H1 (cell line): Measurements from ENCODE around the gene KIAA0513. TPM values are rescaled to one million over a fixed set of nuclear protein-coding genes. Genes with fewer than 3 reads are reported as not detected.

Source experiments
- CTCF ChIA-PET: fragments of 300-600 bp; sonication (Branson Sonifier 250); formaldehyde crosslinking; loops from one replicate; lab custom pipeline; 2021; ENCODE audit not compliant: partially characterized antibody; lab: Charles Lee
- POLR2A ChIA-PET: fragments of 300-600 bp; sonication (Branson Sonifier 250); formaldehyde crosslinking; loops from one replicate; lab custom pipeline; 2021; ENCODE audit warnings: inconsistent platforms; ENCODE audit not compliant: partially characterized antibody; lab: Charles Lee
- DNase-seq, 2 experiments: peaks; one replicate each; pipeline versions ENCODE4 v3.0.0 to v3.0.0-alpha.2; 2010 to 2022; ENCODE audit warnings: low spot score in 2 of 2, low read depth in 1 of 2, mixed read lengths in 1 of 2
- FAIRE-seq: peaks from 2 replicates; lab custom pipeline; 2011; peaks lifted over from hg19 to GRCh38; lab: Jason Lieb, UNC
- H2AFZ ChIP-seq: 2 replicates; pipeline ENCODE4 v1.8.1; 2012; ENCODE audit warnings: low read length, inconsistent platforms
- H2AK5ac ChIP-seq: 2 replicates; pipeline ENCODE4 v1.6.1; 2013; ENCODE audit warnings: low read depth, low read length
- H2BK120ac ChIP-seq: replicated peaks from 2 replicates; pipeline ENCODE3; 2013; ENCODE audit warnings: low read depth, low read length, inconsistent platforms
- H2BK12ac ChIP-seq: 2 replicates; pipeline ENCODE4 v1.6.1; 2013; ENCODE audit warnings: low read depth, low read length
- H2BK15ac ChIP-seq: 2 replicates; pipeline ENCODE4 v1.6.1; 2013; ENCODE audit warnings: low read length
- H2BK20ac ChIP-seq: 2 replicates; pipeline ENCODE4 v1.6.1; 2013; ENCODE audit warnings: low read length
- H2BK5ac ChIP-seq: 2 replicates; pipeline ENCODE4 v1.6.1; 2013; ENCODE audit warnings: low read depth, low read length
- H3K14ac ChIP-seq: 2 replicates; pipeline ENCODE4 v1.6.1; 2013; ENCODE audit warnings: inconsistent platforms; ENCODE audit not compliant: insufficient read length
- H3K18ac ChIP-seq: 2 replicates; pipeline ENCODE4 v1.6.1; 2013; ENCODE audit warnings: low read length; ENCODE audit errors: extremely low read depth
- H3K23ac ChIP-seq: 2 replicates; pipeline ENCODE4 v1.6.1; 2013; ENCODE audit warnings: inconsistent platforms; ENCODE audit not compliant: insufficient read length
- H3K23me2 ChIP-seq: 2 replicates; pipeline ENCODE4 v1.6.1; 2013; ENCODE audit warnings: low read depth, low read length
- H3K27ac ChIP-seq: 2 replicates; pipeline ENCODE4 v1.6.1; 2011; ENCODE audit warnings: low read depth, low read length, inconsistent platforms
- H3K27me3 ChIP-seq, 4 experiments: replicated peaks in 1 of 4; 1 replicate in 1 of 4; 2 replicates in 3 of 4; pipeline versions ENCODE4 v1.6.1 to v1.8.1; 2011 to 2013; ENCODE audit warnings: low read length in 3 of 4, mild to moderate bottlenecking in 3 of 4, inconsistent platforms in 2 of 4, mixed read lengths in 2 of 4, moderate library complexity in 1 of 4; ENCODE audit not compliant: control insufficient read depth in 3 of 4, insufficient read depth in 3 of 4; ENCODE audit errors: extremely low read depth in 1 of 4
- H3K36me3 ChIP-seq, 4 experiments: 2 replicates each; pipeline versions ENCODE4 v1.6.1 to v1.8.1; 2011 to 2013; ENCODE audit warnings: mild to moderate bottlenecking in 4 of 4, low read length in 3 of 4, moderate library complexity in 2 of 4, control low read depth in 1 of 4, inconsistent platforms in 1 of 4; ENCODE audit not compliant: insufficient read depth in 4 of 4, control insufficient read depth in 2 of 4
- H3K4ac ChIP-seq: replicated peaks from 2 replicates; pipeline ENCODE3; 2013; ENCODE audit warnings: low read length, low read depth, mixed read lengths, inconsistent platforms; ENCODE audit not compliant: insufficient read length
- H3K4me1 ChIP-seq, 4 experiments: replicated peaks in 1 of 4; 1 replicate in 1 of 4; 2 replicates in 3 of 4; pipeline versions ENCODE4 v1.6.1 to v1.8.1; 2011 to 2013; ENCODE audit warnings: low read length in 3 of 4, inconsistent platforms in 2 of 4, mixed read lengths in 1 of 4; ENCODE audit not compliant: insufficient read depth in 4 of 4, control insufficient read depth in 3 of 4
- H3K4me2 ChIP-seq, 2 experiments: 2 replicates each; pipeline versions ENCODE4 v1.6.1 to v1.8.1; 2011 to 2013; ENCODE audit warnings: low read depth in 2 of 2, low read length in 2 of 2, control low read depth in 1 of 2, inconsistent platforms in 1 of 2, mild to moderate bottlenecking in 1 of 2; ENCODE audit not compliant: insufficient read depth in 1 of 2
- H3K4me3 ChIP-seq, 4 experiments: fragments of 200-600, 300-600 bp in 1 of 4; sonication (generic), shearing (Covaris generic), sonication (Bioruptor Twin) in 1 of 4; 2 replicates each; pipeline versions ENCODE4 v1.5.1 to v1.8.1; 2011 to 2016; ENCODE audit warnings: low read length in 4 of 4, low read depth in 3 of 4, control low read depth in 2 of 4, inconsistent platforms in 2 of 4, mild to moderate bottlenecking in 2 of 4, mixed read lengths in 1 of 4, moderate library complexity in 1 of 4; ENCODE audit not compliant: insufficient read depth in 2 of 4; ENCODE audit errors: extremely low read depth in 1 of 4
- H3K56ac ChIP-seq: replicated peaks from 2 replicates; pipeline ENCODE3; 2013; ENCODE audit warnings: low read depth, mild to moderate bottlenecking, mixed read lengths, low read length, inconsistent platforms; ENCODE audit not compliant: insufficient read length
- H3K79me1 ChIP-seq: 2 replicates; pipeline ENCODE4 v1.6.1; 2013; ENCODE audit warnings: low read depth, low read length, control low read depth
- H3K79me2 ChIP-seq, 2 experiments: 2 replicates each; pipeline versions ENCODE4 v1.6.1 to v1.8.1; 2012 to 2013; ENCODE audit warnings: low read length in 2 of 2, mild to moderate bottlenecking in 2 of 2, inconsistent platforms in 1 of 2; ENCODE audit not compliant: insufficient read depth in 2 of 2, control insufficient read depth in 1 of 2
- H3K9ac ChIP-seq, 4 experiments: replicated peaks in 1 of 4; 1 replicate in 1 of 4; 2 replicates in 3 of 4; pipeline versions ENCODE4 v1.6.1 to v1.8.1; 2011 to 2013; ENCODE audit warnings: low read depth in 3 of 4, low read length in 3 of 4, control low read depth in 2 of 4, mild to moderate bottlenecking in 2 of 4, moderate library complexity in 2 of 4, inconsistent platforms in 1 of 4; ENCODE audit errors: extremely low read depth in 1 of 4
- H3K9me3 ChIP-seq, 2 experiments: 2 replicates each; pipeline versions ENCODE4 v1.6.1 to v1.8.1; 2012 to 2013; ENCODE audit warnings: mild to moderate bottlenecking in 2 of 2, moderate library complexity in 2 of 2, control low read depth in 1 of 2, inconsistent platforms in 1 of 2, low read depth in 1 of 2, low read length in 1 of 2, mixed read lengths in 1 of 2; ENCODE audit not compliant: insufficient read depth in 2 of 2
- H4K20me1 ChIP-seq, 2 experiments: replicated peaks in 1 of 2; 2 replicates each; pipeline versions ENCODE3 to v1.8.1; 2011 to 2013; ENCODE audit warnings: inconsistent platforms in 2 of 2, low read length in 2 of 2, mild to moderate bottlenecking in 1 of 2; ENCODE audit not compliant: insufficient read depth in 2 of 2, control insufficient read depth in 1 of 2
- H4K5ac ChIP-seq: 2 replicates; pipeline ENCODE4 v1.6.1; 2013; ENCODE audit warnings: low read length, low read depth, mixed read lengths, inconsistent platforms; ENCODE audit not compliant: insufficient read length
- H4K8ac ChIP-seq: 2 replicates; pipeline ENCODE4 v1.8.0; 2013; ENCODE audit warnings: mild to moderate bottlenecking, moderate library complexity, low read length, inconsistent platforms; ENCODE audit not compliant: insufficient read depth; ENCODE audit errors: extremely low read depth
- H4K91ac ChIP-seq: replicated peaks from 2 replicates; pipeline ENCODE3; 2013; ENCODE audit warnings: low read length, mixed read lengths, inconsistent platforms; ENCODE audit not compliant: insufficient read length
- CBX5 ChIP-seq: fragments of 300-800, 300-1000 bp; sonication (generic); IDR thresholded peaks from 2 replicates; pipeline ENCODE4 v1.7.1; 2016; ENCODE audit warnings: antibody characterized with exemption, low read length, low read depth
- CBX8 ChIP-seq: fragments of 300-800, 300-1000 bp; sonication (generic); IDR thresholded peaks from 2 replicates; pipeline ENCODE4 v1.7.1; 2016; ENCODE audit warnings: low read depth, low read length, borderline replicate concordance
- CTBP2 ChIP-seq: IDR thresholded peaks from 2 replicates; pipeline ENCODE4 v1.7.0; 2011; ENCODE audit warnings: borderline replicate concordance, mild to moderate bottlenecking, moderate library complexity, mixed read lengths, low read length; ENCODE audit not compliant: insufficient read depth, insufficient read length
- GTF2F1 ChIP-seq: IDR thresholded peaks from 2 replicates; pipeline ENCODE4 v1.6.1; 2012; ENCODE audit warnings: low read depth, low read length, improper control_type of control experiment, borderline replicate concordance
- POLR2AphosphoS5 ChIP-seq: IDR thresholded peaks from 2 replicates; pipeline ENCODE4 v1.6.1; 2011; ENCODE audit warnings: low read depth, low read length
- RNF2 ChIP-seq: fragments of 200-900, 300-1000 bp; sonication (generic); IDR thresholded peaks from 2 replicates; pipeline ENCODE4 v1.7.1; 2016; ENCODE audit warnings: borderline replicate concordance, low read depth, mild to moderate bottlenecking, antibody characterized with exemption, low read length; ENCODE audit not compliant: poor library complexity, severe bottlenecking; ENCODE audit errors: missing control alignments
- SIX5 ChIP-seq: IDR thresholded peaks from 2 replicates; pipeline ENCODE4 v1.6.1; 2011; ENCODE audit warnings: mild to moderate bottlenecking, low read depth, low read length
- TAF1 ChIP-seq: IDR thresholded peaks from 2 replicates; pipeline ENCODE4 v1.6.1; 2011; ENCODE audit warnings: mild to moderate bottlenecking, low read depth, low read length
- WGBS, 2 experiments: shearing (Covaris generic) in 1 of 2; methylation state at CpG; one replicate each; pipeline versions ENCODE4 v1.1.6 to v1.1.7; 2013 to 2015; ENCODE audit warnings: low lambda C conversion rate in 2 of 2, mixed read lengths in 2 of 2, inconsistent platforms in 1 of 2, low coverage in 1 of 2, missing lambda C conversion rate in 1 of 2; ENCODE audit not compliant: insufficient replicate concordance in 2 of 2, insufficient coverage in 1 of 2, insufficient read length in 1 of 2; ENCODE audit errors: extremely low coverage in 1 of 2, missing lambda C conversion rate in 1 of 2; 5-methylcytosine and 5-hydroxymethylcytosine counted together
- polyA plus RNA-seq, 7 experiments: library from polyadenylated mRNA; depleted of rRNA in 3 of 7; stranded (reverse) in 5 of 7; unstranded in 2 of 7; fragments of >200 nt in 5 of 7; fragments of 200-250 nt in 2 of 7; gene quantifications; 1 replicate in 5 of 7; 2 replicates in 1 of 7; 4 replicates in 1 of 7; pipeline versions ENCODE4 v1.2.1 to v1.2.3, GENCODE V29; 2011 to 2013; ENCODE audit warnings: missing spikeins in 2 of 7, mixed read lengths in 2 of 7
- total RNA-seq: library from RNA; stranded (reverse); fragmentation: NEBNext Ultra II Directional; extraction: Animal tissue kit (Norgen Biotek cat#: 25700); gene quantifications from 2 replicates; pipeline ENCODE4 v1.2.1, GENCODE V29; 2021
- TF ChIP-seq, protein P1 (sequence below): IDR thresholded peaks from 2 replicates; pipeline ENCODE4 v1.6.1; 2012; ENCODE audit warnings: inconsistent platforms
- TF ChIP-seq, protein P2 (sequence below): IDR thresholded peaks from 2 replicates; pipeline ENCODE4 v1.6.1; 2012; ENCODE audit warnings: inconsistent platforms

Gene KIAA0513
- total and polyA plus RNA-seq, 2 of the 8 experiments (the other 6 are each of a cell fraction or from before 2014, with no cell fraction given) = 2.1 to 6.1 TPM

- H3K79me1 ChIP-seq = no peaks in the 10 kb centered on the region
- H2BK12ac ChIP-seq = no peak overlapping the region
- H3K4ac ChIP-seq = no peak overlapping the region
- H3K14ac ChIP-seq = no peak overlapping the region
- H3K9ac ChIP-seq = no peak overlapping the region
- ChIA-PET CTCF (interaction anchor here (1.0 to 3.3 kb wide), 7 partner anchors 11 to 68 kb away, joined by 3 to 36 read pairs (median 4); partner anchors contain the start of gene KIAA0513), POLR2A (interaction anchor here (1.5 kb wide), 1 partner anchor 9 kb away, joined by 5 read pairs; no protein-coding TSS in a partner anchor)
- H3K18ac ChIP-seq = no peak overlapping the region
- no peaks in the 10 kb centered on the region for H3K79me2 ChIP-seq
- no peaks in the 10 kb centered on the region for H3K23me2 ChIP-seq
- WGBS, 2 experiments = 89% methylated on average over 18 of the region's 20 CpGs; no CpG with 5 or more reads in 1 of the 2 experiments
- no peaks in the 10 kb centered on the region for H3K27me3 ChIP-seq
- no peak overlapping the region for H2AFZ ChIP-seq
- H3K56ac ChIP-seq = no peak overlapping the region
- no peak overlapping the region for H2BK120ac ChIP-seq
- H3K23ac ChIP-seq = no peak overlapping the region
- no peak overlapping the region for H3K4me2 ChIP-seq
- H2BK15ac ChIP-seq = no peak overlapping the region
- H4K5ac ChIP-seq = no peak overlapping the region
- no peak overlapping the region for H4K91ac ChIP-seq
- H3K27ac ChIP-seq = no peak overlapping the region
- H3K9me3 ChIP-seq = no peaks in the 10 kb centered on the region
- no peak overlapping the region for H2AK5ac ChIP-seq
- no peak overlapping the region for H3K4me3 ChIP-seq
- H4K8ac ChIP-seq = peak overlapping the region; percentile 41; the same call in 1 of the 2 replicates
- FAIRE-seq (no peak), DNase-seq (no peak)
- 0 out of 7 replicates have a peak, but pooled peaks cover 0 to 2% (median 0%) of the 10 kb centered on the region in 4 experiments for H3K4me1 ChIP-seq
- no peak overlapping the region for H2BK20ac ChIP-seq
- H3K36me3 ChIP-seq = no peaks in the 10 kb centered on the region
- H4K20me1 ChIP-seq = peaks cover 1 to 2% of the 10 kb centered on the region in 2 experiments
- H2BK5ac ChIP-seq = no peak overlapping the region
- TF ChIP-seq CBX5 (no peak), POLR2AphosphoS5 (no peak), GTF2F1 (no peak), CTBP2 (no peak), TAF1 (no peak), SIX5 (no peak), CBX8 (no peak), RNF2 (no peak)
- TF ChIP-seq, protein P1, sequence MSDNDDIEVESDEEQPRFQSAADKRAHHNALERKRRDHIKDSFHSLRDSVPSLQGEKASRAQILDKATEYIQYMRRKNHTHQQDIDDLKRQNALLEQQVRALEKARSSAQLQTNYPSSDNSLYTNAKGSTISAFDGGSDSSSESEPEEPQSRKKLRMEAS = no peak
- TF ChIP-seq, protein P2, sequence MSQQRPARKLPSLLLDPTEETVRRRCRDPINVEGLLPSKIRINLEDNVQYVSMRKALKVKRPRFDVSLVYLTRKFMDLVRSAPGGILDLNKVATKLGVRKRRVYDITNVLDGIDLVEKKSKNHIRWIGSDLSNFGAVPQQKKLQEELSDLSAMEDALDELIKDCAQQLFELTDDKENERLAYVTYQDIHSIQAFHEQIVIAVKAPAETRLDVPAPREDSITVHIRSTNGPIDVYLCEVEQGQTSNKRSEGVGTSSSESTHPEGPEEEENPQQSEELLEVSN = no peak
Measured at GRCh38 chr16:85046931-85047866, 19.6 kb downstream of the KIAA0513 start.
